ENCODE measurements around the gene ODAM. TPM values are rescaled to one million over a fixed set of nuclear protein-coding genes. Genes with fewer than 3 reads are reported as not detected.

Gene ODAM, protein sequence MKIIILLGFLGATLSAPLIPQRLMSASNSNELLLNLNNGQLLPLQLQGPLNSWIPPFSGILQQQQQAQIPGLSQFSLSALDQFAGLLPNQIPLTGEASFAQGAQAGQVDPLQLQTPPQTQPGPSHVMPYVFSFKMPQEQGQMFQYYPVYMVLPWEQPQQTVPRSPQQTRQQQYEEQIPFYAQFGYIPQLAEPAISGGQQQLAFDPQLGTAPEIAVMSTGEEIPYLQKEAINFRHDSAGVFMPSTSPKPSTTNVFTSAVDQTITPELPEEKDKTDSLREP
- total RNA-seq, result not detected
- long read RNA-seq, result 0 reads

DNA sequence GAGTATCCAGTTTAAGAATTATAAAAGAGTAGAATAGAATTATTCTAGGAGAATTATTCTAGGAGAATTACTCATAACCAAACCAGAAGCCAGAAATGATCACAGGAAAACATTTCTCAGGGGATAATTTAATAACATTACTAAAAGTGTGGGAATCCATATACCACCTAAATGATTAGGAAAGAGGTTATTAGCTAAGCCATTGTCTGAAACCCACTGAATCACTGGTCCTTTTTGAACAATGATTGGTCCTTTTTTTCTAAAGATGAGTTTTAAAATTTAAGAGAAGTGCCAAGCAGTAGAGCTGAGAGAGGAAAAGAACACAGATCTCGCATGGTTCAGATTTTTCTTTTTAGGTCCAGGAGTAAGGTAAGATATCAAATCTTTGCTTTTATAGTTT lies at the start of gene ODAM:
Gene ODAM, plus strand, starts transcription at position 301 of the 400 bp plus-strand sequence. CDS start 819 bp downstream, outside the sequence.
- H3K4me1 ChIP-seq, result no peaks in the 10 kb centered on the region
- intact Hi-C loops (cut with micrococcal nuclease), result no loop called here
- H3K4me3 ChIP-seq, result no peak within 1 kb of the TSS

DNA sequence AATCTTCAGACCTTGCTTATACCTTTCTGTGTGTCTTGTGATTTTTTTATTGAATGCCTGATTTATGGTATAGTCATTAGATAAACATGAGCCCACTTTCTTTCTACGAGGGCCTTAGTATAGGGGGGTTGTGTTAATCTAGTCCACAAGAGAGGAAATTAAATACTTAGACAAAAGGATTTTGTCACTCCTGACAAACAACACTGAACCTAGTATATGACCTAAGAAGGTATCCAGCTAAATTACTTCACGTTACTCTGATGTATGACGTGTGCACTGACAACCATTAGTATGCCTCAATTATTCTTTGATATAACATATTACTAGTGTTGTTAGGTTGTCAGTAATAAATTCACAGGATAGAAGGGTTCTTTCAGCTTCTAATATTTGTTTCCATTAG lies 44.3 kb upstream of the ODAM start:
- Histone ChIP-seq H3K4me3 (no peak overlapping the region), H3K9me3 (replicated peaks) (no peaks in the 10 kb centered on the region), H3K4me1 (no peaks in the 10 kb centered on the region), H3K27ac (replicated peaks) (no peak overlapping the region), H3K27me3 (ENCODE audit: low read depth) (no peaks in the 10 kb centered on the region), H3K36me3 (no peaks in the 10 kb centered on the region)
- no peak for DNase-seq
- TF ChIP-seq CTCF (IDR thresholded peaks at IDR 0.05; ENCODE audit: borderline replicate concordance), result no peak
- intact Hi-C loops (cut with micrococcal nuclease), result no loop called here

More for the DNA sequence above, at the start of gene ODAM:
- TF ChIP-seq CTCF (IDR thresholded peaks at IDR 0.05; ENCODE audit: borderline replicate concordance), result no peak
- Histone ChIP-seq H3K27me3 (ENCODE audit: low read depth) (no peaks in the 10 kb centered on the region), H3K27ac (replicated peaks) (no peak within 1 kb of the TSS), H3K36me3 (no peaks in the 10 kb centered on the region), H3K9me3 (replicated peaks) (peaks cover 2% of the 10 kb centered on the region)
- no peak for DNase-seq

GRCh38 chr4:70152088-70152487 lies 43.4 kb upstream of the ODAM start:
- no peaks in the 10 kb centered on the region for H3K4me1 ChIP-seq
- TF ChIP-seq CTCF (IDR thresholded peaks at IDR 0.05; ENCODE audit: borderline replicate concordance), result no peak
- no peaks in the 10 kb centered on the region for H3K9me3 ChIP-seq (replicated peaks)
- no peak for DNase-seq
- H3K27me3 ChIP-seq (ENCODE audit: low read depth), result no peaks in the 10 kb centered on the region
- H3K36me3 ChIP-seq, result no peaks in the 10 kb centered on the region
- intact Hi-C loops (cut with micrococcal nuclease), result no loop called here
- H3K27ac ChIP-seq (replicated peaks), result no peak overlapping the region
- no peak overlapping the region for H3K4me3 ChIP-seq

DNA sequence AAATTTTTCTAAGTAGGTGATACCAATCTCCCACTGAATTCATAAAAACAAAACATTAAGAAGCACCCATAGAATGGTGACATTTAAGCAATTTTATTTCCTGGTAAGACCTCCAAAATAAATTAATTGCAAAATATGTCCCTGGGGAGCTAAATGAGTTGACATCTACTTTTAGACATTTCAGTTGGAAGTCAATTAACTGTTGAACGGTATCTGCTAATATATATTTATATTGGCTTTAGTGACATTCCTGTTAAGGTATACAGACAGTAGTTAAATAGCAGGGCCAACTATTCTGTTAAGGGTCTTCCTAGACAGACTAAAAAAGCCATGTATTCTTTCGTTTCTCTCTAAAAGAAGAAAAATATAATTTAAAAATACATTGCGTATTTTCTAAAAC lies 41.6 kb upstream of the ODAM start, which contains the start of gene PRR27:
Gene PRR27, plus strand, starts transcription at position 301 of the 400 bp plus-strand sequence. CDS start 139 bp downstream, outside the sequence.
- H3K4me3 ChIP-seq, result no peak within 1 kb of the TSS
- H3K4me1 ChIP-seq, result no peaks in the 10 kb centered on the region
- no peaks in the 10 kb centered on the region for H3K9me3 ChIP-seq (replicated peaks)
- no peak for TF ChIP-seq CTCF (IDR thresholded peaks at IDR 0.05; ENCODE audit: borderline replicate concordance)
- no peaks in the 10 kb centered on the region for H3K27me3 ChIP-seq (ENCODE audit: low read depth)
- intact Hi-C loops (cut with micrococcal nuclease), result no loop called here
- H3K27ac ChIP-seq (replicated peaks), result no peak within 1 kb of the TSS
- H3K36me3 ChIP-seq, result no peaks in the 10 kb centered on the region
- no peak for DNase-seq

DNA sequence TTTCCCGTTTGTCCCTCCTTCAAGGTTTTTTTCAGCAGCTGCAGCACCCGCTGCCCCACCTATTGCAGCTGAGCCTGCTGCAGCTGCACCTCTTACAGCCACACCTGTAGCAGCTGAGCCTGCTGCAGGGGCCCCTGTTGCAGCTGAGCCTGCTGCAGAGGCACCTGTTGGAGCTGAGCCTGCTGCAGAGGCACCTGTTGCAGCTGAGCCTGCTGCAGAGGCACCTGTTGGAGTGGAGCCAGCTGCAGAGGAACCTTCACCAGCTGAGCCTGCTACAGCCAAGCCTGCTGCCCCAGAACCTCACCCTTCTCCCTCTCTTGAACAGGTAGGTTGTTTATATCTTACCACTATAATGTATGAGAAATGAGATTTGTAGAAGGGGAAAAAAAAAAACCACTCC lies 36.9 kb upstream of the ODAM start:
- intact Hi-C loops (cut with micrococcal nuclease), result no loop called here
- H3K27ac ChIP-seq (replicated peaks), result no peak overlapping the region
- no peaks in the 10 kb centered on the region for H3K27me3 ChIP-seq (ENCODE audit: low read depth)
- no peak for DNase-seq
- no peak overlapping the region for H3K4me3 ChIP-seq
- no peak for TF ChIP-seq CTCF (IDR thresholded peaks at IDR 0.05; ENCODE audit: borderline replicate concordance)
- no peaks in the 10 kb centered on the region for H3K9me3 ChIP-seq (replicated peaks)
- H3K36me3 ChIP-seq, result no peaks in the 10 kb centered on the region
- no peaks in the 10 kb centered on the region for H3K4me1 ChIP-seq

All from left ventricle myocardium inferior (tissue), 1 donor.